NCI-H2107 treated with DMSO at 0.1 percent for 48 hours (cell line): Measurements from ENCODE around the gene STMND1.

Experiments used
- DNase-seq: peaks from one replicate; lab custom pipeline; 2025; ENCODE audit not compliant: unreplicated experiment; lab: John Stamatoyannopoulos, UW

Gene STMND1

DNA sequence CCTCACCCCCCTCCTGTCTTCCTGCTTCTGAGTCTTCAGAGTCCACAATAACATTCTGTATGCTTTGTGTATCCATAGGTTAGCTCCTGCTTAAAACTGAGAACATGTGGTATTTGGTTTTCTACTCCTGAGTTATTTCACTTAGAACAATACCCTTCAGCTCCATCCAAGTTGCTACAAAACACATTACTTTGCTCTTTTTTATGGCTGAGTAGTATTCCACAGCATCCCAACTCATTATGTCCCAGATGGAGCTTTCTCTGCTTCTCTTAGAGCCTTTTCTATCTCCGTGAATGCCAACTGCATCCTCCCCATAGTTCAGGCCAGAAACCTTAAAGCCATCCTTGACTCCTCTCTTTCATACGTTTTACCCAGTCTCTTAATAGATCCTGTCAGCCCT, 55.8 kb downstream of the STMND1 start:
- no peak for DNase-seq

DNA sequence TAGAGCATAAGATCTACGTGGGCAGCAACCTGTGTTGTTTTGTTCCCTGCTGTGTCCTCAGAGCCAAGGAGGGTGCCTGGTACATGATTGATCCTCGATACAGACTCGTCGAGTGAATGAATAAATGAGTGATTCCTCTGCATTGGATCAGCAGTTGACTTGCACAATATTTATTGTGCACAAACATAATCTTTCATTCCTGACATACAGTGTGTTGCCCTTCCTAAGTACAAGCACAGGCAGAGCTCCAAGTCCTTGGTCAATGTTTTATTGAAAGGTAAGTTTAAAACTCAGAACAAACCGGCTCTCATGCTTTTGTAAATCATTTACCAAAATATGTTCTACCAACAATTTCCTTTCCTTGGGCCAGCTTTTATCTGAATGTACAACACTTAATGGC, 57.4 kb downstream of the STMND1 start:
- DNase-seq, result no peak

DNA sequence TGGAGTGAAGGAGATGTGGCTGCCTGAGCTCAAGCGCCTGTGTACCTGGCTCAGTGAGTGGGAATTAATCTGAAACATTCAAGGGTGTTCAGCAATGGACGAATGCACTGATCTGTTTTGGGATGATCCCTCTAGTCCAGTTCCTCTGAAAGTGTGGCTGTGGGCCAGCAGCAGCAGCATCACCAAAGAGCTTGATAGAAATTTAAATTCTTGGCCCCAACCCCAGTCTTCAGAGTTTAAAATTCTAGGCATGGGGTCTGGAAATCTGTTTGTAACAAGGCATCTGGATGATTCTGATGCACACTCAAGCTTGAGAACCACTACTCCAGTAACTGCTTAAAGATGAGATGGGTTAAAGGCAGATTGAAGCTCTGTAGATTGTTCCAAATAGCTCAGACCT, 59.2 kb downstream of the STMND1 start:
- no peak for DNase-seq

DNA sequence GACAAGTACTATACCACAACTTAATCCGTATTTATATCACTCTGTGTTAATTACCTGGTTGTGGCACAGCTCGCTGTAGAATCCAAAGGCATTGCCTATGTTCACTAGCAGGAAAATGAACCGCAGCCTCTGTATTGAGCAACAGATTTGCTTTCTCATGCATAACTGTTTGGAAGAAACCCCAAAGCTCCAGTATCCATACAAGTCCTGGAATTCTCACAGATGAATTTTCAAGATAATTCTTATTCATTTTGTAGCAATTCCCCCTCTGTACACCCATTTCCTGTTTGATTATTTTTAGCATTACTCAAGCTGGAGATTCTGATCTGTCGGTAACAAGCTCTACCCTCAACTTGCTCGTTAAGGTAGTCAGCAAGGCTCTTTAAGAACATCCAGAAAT, 63.5 kb downstream of the STMND1 start:
- no peak for DNase-seq

DNA sequence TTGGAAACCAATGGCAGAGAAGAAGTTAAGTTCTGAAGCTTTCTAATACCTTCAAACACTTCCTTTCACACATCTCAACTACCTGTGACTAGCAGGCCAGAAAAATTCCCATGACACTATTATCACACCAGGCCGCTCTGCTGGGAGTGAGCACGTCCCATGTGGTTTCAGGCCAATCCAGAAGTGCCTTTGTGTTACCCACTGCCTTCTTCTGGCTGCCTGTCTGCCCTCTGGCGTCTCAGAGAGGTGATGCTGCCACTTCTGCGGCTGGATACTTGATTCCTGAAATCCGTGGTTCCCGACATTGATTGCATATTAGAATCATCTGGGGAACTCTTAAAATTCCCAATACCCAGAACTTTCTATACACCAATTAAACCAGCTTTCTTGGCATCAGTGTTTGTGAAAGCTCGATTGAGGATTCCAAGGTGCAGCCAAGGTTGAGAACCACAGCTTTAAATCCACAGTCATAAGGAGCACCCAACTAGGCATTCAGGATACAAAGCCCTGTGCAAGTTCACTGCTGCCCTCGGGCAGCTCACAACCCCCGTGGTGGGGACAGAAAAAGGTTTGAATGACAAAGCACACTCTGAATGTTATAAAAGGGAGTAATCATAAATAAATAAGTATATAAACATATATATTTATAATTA, 65.6 kb downstream of the STMND1 start:
- peak; percentile 42 for DNase-seq

DNA sequence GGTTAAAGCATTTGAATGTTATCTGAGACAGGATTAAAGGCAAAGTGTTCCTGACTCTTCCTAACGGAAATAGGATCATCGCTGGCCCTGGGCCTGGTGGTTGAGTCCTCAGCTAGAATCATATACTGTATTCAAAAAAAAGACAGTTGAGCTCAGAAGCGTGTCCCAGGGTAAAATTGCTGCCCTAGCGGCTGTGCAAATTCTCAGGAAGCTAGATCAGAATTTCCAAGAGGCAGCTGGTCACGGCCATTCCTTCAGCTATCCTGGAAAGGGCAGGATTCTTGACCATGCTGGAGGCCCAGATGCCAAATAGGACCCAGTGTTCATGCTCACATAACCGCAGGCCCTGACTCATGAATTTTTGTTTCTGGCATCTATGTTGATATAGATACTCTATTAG, 67.4 kb downstream of the STMND1 start:
- no peak for DNase-seq

DNA sequence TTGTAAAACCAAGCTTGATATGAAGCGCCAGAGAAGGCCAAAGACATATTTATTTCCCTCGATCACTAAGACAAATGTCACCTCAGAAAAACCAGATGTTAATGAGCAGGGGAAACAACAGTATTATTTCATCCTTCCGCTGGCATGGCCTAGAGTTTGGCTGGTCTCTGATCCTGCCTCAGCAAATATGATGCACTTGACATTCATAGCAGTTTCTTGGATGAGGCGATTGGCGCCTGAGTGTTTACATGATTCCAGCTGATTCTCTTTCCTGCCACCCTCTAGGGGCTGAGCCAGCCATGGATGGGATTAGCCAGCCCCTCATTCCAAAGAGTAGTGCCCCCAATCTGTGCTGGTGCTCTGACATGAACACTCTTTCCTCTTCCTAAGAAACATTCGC, 67.9 kb downstream of the STMND1 start:
- no peak for DNase-seq

DNA sequence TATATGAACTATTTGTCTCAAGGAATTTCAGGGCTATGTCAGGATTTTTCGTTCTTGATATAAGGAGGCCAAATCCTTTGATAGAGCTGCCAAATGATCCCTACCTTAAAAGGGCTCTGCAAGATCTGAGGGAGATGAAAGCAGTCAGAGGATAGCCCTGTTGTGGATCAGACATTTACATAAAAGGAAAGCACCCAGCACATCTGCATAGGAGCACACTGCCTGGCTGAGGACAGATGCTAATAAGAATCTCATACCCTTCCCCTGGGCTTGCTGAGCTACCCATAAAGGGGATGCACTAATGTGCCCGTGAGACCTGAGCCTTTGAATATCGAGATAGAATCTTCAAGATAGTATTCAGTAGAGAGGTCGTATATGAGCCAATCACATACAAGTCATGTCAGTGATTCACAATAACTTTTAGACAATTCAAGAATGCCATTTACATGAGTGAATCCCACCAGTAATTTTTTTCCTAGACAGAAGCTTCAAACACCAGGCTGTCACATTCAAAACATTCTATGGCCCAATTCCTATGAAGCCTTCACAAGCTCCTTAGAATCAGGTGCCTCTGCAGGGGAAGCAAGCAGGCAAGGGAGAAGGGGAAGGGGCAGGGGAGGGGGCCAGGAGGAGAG, 71.1 kb downstream of the STMND1 start:
- DNase-seq, result no peak

DNA sequence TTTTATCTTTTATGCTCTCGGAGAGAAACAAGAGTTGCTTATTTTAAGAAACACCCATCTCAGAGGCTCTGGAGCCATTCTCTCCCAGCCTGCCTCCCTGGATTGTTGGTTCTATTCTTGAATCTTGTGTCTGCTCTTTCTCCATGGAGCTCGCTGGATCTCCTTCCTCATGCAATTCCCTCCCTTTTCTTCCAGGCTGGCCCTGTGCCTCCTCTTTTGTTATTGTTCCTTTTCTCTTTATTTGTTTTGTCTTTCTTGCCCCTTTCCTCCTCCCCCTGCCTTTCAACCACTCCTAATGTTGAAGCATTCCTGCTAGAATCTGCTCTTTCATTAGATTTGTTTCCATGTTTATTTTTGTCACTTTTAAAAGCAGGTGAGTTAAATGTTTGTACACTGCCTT, 76.5 kb downstream of the STMND1 start:
- DNase-seq, result no peak

DNA sequence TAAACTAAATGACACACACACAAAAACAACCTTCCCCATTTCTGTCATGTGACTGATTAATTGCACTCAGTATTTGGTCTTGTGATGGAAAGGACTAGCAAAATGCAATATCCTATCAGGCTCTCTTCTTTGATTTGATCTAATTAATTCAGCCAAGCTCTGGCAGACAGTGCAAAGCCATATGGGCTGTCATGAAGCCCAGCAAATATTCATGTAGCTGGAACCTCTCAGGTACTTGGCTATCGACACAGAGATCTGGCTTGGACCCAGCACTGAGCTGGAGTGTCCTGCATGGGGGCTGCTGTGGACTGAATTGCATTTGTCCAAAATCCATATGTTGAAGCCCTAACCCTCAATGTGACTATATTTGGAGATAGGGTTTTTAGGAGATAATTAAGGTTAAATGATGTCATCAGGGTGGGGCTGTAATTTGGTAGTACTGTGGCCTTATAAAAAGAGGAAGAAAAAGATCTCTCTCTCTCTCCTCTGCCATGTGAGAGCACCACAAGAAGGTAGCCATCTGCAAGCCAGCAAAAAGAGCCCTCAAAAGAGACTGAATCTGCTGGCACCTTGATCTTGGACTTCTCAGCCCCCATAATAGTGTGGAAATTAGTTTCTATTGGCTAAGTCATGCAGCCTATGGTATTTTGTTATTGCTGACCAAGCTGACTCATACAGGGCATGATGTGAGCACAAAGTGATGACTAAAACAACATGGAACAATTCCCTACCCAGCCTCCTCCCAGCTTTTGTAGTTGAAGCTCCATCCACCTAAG, 77.1 kb downstream of the STMND1 start:
- DNase-seq, result no peak

DNA sequence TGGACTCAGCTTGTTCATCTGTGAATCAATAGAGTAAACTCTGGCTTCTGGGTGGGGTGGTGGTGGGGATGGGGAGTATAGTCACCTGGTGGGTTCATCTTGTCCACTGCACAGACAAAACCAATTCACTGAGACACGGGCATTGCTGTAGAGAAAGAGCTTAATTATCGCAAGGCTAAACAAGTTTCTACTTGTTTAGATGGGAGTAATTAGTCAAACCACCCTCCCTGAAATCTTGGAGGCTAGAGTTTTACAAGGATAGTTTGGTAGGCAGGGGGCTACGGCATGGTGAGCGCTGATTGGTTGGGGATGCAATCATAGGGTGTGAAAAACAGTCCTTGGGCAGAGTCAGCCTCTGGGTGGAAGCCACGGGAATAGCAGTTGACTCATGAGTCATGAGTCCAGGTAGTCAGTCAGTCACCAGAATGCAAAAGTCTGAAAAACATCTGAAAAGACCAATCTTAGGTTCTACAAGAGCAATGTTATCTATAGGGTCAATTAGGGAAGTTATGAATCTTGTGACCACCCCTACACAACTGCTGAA, 77.8 kb downstream of the STMND1 start:
- no peak for DNase-seq
